Measurements from ENCODE around the gene MT1E.

MT1E gene

DNA sequence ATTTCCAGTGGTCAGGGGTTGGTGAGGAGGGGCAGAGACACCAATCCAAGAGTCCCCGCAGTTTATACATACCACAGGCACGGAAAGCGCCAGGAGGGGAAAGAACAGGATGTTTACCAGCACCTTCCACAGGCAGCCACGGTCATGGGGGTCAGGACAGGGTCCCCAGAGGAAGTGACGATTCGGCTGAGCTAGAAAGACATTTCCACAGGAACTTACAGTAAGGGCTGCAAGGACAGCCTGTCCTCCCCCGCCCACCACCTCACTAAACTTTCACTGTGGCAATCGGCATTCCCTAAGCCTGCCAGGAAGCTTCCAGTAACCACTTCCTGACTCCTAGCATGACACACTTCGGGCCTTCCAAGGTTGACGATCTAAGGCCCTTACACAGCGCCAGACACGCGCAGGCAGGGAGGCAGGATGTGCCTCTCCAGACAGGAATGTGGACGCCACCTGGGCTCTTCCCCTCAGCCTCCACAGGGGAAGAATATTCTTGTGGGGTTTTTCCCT is 18.4 kb upstream of the MT1E start:
- H3K9me3 ChIP-seq (ENCODE audit: control insufficient read depth, insufficient read depth, low read depth, low read length) = no peaks in the 10 kb centered on the region
- ChIA-PET POLR2A (no interaction called here), CTCF (interaction anchor here (0.6 to 4.7 kb wide), 4 partner anchors 16 to 95 kb away, joined by 3 to 66 read pairs (median 4); no protein-coding TSS in a partner anchor)
- H3K4me3 ChIP-seq (ENCODE audit: low read depth, low read length) = no peak overlapping the region
- H3K36me3 ChIP-seq (ENCODE audit: control insufficient read depth in 2 of 2, insufficient read depth in 1 of 2, low read length in 2 of 2) = no peaks in the 10 kb centered on the region
- no peak overlapping the region for H3K27ac ChIP-seq (ENCODE audit: extremely low read depth, low read depth, low read length)
- peaks cover 3% of the 10 kb centered on the region; the same call in 1 of the 2 replicates for H3K4me1 ChIP-seq (ENCODE audit: control insufficient read depth, insufficient read depth, low read length)
- peak; percentile 38 for TF ChIP-seq ZFHX2 (tag by site-specific recombination; conservative IDR thresholded peaks at IDR 0.05)
- TF ChIP-seq ZNF830 (tag by site-specific recombination; IDR thresholded peaks at IDR 0.05; ENCODE audit: low read depth) = no peak

DNA sequence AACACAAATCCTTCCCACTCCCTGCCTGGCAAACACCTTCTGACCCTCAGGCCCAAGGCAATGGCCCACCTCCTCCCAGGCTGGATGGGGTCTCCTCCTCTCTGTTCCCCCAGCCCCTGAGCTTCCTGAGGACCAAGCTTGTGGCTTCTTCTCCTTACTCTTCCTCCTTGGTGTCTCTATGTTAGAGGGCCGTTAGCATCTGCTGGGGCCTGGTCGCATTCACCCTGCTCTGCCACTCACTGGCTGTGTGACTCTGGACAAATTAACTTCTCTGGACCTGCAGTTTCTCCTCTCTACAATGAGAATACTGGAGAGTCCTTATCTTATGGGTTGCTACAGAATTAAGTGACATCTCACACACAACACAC is 17.9 kb upstream of the MT1E start:
- peaks cover 3% of the 10 kb centered on the region; the same call in 1 of the 2 replicates for H3K4me1 ChIP-seq (ENCODE audit: control insufficient read depth, insufficient read depth, low read length)
- H3K9me3 ChIP-seq (ENCODE audit: control insufficient read depth, insufficient read depth, low read depth, low read length) = no peaks in the 10 kb centered on the region
- TF ChIP-seq KLF7 (tag by site-specific recombination; IDR thresholded peaks at IDR 0.05; ENCODE audit: borderline replicate concordance) (no peak), ZNF221 (tag by site-specific recombination; IDR thresholded peaks at IDR 0.05; ENCODE audit: borderline replicate concordance) (no peak), ZNF302 (tag by site-specific recombination; IDR thresholded peaks at IDR 0.05; ENCODE audit: low read depth) (no peak), ZNF654 (tag by site-specific recombination; IDR thresholded peaks at IDR 0.05; ENCODE audit: low read depth) (no peak), ZNF670 (tag by site-specific recombination; IDR thresholded peaks at IDR 0.05; ENCODE audit: low read depth) (no peak), ZNF626 (tag by site-specific recombination; IDR thresholded peaks at IDR 0.05) (no peak), REST (tag by site-specific recombination; IDR thresholded peaks at IDR 0.05) (no peak), SCRT1 (tag by site-specific recombination; IDR thresholded peaks at IDR 0.05; ENCODE audit: borderline replicate concordance) (no peak), ZNF214 (tag by site-specific recombination; IDR thresholded peaks at IDR 0.05; ENCODE audit: borderline replicate concordance) (no peak), ZIC2 (tag by site-specific recombination; IDR thresholded peaks at IDR 0.05) (no peak), BCL11A (tag by site-specific recombination; IDR thresholded peaks at IDR 0.05; ENCODE audit: low read depth) (no peak)
- TF ChIP-seq, protein P1, sequence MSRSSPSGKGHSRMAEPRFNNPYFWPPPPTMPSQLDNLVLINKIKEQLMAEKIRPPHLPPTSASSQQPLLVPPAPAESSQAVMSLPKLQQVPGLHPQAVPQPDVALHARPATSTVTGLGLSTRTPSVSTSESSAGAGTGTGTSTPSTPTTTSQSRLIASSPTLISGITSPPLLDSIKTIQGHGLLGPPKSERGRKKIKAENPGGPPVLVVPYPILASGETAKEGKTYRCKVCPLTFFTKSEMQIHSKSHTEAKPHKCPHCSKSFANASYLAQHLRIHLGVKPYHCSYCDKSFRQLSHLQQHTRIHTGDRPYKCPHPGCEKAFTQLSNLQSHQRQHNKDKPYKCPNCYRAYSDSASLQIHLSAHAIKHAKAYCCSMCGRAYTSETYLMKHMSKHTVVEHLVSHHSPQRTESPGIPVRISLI (tag by site-specific recombination; IDR thresholded peaks at IDR 0.05) = no peak
- TF ChIP-seq, protein P2, sequence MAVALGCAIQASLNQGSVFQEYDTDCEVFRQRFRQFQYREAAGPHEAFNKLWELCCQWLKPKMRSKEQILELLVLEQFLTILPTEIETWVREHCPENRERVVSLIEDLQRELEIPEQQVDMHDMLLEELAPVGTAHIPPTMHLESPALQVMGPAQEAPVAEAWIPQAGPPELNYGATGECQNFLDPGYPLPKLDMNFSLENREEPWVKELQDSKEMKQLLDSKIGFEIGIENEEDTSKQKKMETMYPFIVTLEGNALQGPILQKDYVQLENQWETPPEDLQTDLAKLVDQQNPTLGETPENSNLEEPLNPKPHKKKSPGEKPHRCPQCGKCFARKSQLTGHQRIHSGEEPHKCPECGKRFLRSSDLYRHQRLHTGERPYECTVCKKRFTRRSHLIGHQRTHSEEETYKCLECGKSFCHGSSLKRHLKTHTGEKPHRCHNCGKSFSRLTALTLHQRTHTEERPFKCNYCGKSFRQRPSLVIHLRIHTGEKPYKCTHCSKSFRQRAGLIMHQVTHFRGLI (tag by site-specific recombination; IDR thresholded peaks at IDR 0.05) = no peak
- ChIA-PET POLR2A (interaction anchor here (1.4 kb wide), 1 partner anchor 75 kb away, joined by 13 read pairs; the partner anchor contains the start of gene MT1X), CTCF (interaction anchor here (0.6 kb wide), 1 partner anchor 27 kb away, joined by 3 read pairs; no protein-coding TSS in a partner anchor)
- 0 out of 2 replicates have a peak overlapping the region, but pooled peaks have one; percentile 20 for H3K27ac ChIP-seq (ENCODE audit: extremely low read depth, low read depth, low read length)
- H3K4me3 ChIP-seq (ENCODE audit: low read depth, low read length) = no peak overlapping the region
- no peaks in the 10 kb centered on the region for H3K36me3 ChIP-seq (ENCODE audit: control insufficient read depth in 2 of 2, insufficient read depth in 1 of 2, low read length in 2 of 2)

Measured in HEK293 (cell line).